GM18505 (cell line): ENCODE results near the gene SPAG8.

ENCODE experiments used
- ATAC-seq: cut with Tn5 transposase; IDR thresholded peaks from one replicate; pipeline ENCODE4 v1.9.1; 2021; ENCODE audit not compliant: unreplicated experiment
- POLR2A ChIP-seq: IDR thresholded peaks from 4 replicates; pipeline ENCODE4 v1.6.1; 2011; ENCODE audit warnings: borderline replicate concordance; ENCODE audit not compliant: insufficient read depth, insufficient read length; ENCODE audit errors: extremely low read depth

SPAG8 gene

DNA sequence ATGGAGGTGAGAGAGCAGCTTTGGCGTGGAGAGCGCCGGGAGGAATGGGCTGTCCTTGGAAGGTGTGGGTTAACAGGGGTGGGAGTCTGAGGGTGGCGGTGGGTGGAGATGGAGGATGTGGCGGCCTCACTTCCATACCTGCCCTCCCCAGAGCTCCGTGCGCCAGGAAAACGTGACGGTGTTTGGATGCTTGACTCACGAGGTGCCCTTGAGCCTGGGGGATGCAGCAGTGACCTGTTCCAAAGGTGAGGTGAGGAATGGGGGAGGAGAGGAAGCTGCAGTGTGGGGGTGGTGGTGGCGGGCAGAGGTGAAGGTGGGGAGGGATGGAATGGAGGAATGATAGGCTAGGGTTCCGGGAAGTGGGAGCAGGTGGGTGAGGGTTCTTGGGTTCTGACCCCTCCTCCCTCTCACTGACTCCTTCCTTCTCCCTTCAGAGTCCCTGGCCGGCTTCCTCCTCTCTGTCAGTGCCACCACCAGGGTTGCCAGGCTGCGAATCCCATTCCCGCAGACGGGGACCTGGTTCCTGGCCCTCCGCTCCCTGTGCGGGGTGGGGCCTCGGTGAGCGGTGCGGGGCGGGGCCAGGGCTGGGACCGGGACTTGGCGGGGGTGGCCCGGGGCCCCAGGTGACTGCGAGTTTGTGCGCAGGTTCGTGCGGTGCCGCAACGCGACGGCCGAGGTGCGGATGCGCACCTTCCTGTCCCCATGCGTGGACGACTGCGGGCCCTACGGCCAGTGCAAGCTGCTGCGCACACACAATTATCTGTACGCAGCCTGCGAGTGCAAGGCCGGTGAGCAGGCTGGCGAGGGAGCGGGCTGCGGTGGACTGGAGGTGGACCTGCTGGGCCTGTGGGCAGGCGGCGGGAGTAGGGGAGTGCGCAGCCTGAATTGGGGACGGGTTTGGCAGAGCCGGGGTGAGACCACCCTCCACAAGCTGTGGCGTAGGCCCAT, 34.0 kb upstream of the SPAG8 start:
- ATAC-seq, result no peak
- TF ChIP-seq POLR2A, result no peak

DNA sequence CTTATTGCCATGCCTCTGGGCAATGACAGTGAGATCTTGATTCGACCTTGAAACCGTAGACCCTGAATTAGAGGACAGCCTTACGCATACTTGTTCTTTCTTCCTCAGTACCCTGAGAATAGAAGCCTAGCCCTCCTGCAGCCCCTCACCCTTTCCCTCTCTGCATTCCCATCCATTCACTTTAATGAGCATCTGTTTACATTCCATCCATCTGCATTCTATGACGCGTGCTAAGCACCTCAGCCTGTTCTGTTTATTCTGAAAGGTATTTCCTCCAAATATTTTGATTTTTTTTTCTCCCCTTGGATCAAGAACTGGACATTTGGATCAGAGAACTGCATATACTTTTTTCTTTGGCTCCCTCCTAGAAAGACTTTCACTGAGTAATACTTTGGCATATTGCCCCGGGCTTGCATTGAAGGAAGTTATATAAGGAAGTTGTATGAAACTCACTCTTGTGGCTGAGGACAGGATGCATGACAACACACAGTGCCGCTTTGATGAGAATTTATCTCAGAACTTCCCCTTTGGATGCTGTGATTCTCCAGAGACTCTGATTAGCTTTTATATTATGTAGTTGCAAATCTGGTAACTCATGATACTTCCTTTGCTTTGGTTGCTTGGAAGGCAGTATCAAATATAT, 32.7 kb upstream of the SPAG8 start:
- no peak for TF ChIP-seq POLR2A
- ATAC-seq, result no peak

- no peak for ATAC-seq
- no peak for TF ChIP-seq POLR2A
These were observed 30.7 kb upstream of the SPAG8 start for GRCh38 chr9:35842795-35843194.

- TF ChIP-seq POLR2A, result no peak
- ATAC-seq, result no peak
These were observed 30.1 kb upstream of the SPAG8 start for GRCh38 chr9:35842020-35842745.

DNA sequence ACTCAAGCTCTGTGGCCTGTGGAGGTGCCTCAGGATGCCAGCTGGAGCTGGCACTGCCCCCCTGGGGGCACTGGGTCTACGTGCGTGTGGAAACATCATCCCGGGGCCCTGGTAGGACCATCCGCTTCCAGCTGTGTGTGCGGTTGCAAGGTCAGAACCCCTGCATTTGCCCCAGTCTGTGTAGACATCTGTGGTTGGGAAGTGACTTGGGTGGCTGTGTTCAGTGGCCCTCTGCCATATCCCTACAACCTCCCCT, 29.5 kb upstream of the SPAG8 start:
- ATAC-seq, result no peak
- no peak for TF ChIP-seq POLR2A

DNA sequence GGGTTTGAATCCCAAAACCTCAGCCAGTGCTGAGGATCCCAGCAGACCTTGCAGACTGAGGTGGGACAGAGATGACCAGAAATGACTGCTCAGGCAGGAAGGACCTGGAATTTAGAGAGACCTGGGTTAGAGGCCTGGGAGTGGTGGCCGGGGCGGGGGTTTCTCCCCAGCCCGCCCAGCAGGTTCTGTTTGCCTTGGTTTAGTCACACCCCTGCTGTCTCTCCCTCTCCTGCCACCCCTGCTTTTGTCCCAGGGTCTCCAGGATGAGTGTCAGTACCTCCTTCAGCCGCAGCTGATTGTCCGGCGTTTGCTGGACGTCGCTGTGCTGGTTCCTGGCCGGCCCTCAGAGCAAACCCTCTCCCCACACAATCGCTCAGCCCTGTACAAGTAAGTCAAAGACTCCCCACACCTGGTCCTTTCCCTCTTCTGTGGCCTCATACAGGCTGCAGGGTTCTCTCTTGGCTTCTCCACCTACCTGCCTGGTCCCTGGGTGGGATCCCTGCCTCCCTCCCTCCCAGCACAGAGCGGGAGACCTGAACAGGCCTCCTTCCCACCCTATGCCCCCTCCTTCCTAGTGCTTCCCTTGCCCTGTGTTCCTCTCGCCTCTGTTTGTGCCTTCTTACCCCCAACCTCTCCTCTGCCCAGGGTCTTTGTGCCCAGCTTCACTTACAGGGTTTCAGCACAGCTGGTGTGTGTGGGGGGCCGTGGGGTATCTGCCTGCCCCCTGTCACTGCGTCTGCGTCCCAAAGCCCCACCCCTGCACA, 29.0 kb upstream of the SPAG8 start:
- no peak for ATAC-seq
- no peak for TF ChIP-seq POLR2A

DNA sequence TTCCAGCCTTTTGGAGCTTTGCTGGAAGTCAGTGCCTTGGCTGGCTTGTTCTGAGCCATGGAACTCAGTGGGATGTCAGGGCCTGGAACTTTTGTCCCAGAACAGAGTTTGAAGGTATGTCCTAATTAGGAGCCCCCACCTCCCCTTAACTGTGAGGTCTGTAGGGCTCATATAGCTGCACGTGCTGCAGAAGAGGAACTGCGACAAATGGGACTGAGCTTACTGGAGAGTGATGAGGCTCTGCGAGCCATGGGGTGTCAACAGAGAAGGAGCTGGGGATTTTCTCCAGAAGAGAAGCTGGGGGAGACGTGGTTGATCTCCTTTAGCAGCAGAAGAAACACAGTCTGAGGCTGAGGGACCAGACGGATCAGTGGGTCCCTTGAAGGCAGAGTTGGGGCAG, 27.9 kb upstream of the SPAG8 start:
- ATAC-seq, result no peak
- no peak for TF ChIP-seq POLR2A

DNA sequence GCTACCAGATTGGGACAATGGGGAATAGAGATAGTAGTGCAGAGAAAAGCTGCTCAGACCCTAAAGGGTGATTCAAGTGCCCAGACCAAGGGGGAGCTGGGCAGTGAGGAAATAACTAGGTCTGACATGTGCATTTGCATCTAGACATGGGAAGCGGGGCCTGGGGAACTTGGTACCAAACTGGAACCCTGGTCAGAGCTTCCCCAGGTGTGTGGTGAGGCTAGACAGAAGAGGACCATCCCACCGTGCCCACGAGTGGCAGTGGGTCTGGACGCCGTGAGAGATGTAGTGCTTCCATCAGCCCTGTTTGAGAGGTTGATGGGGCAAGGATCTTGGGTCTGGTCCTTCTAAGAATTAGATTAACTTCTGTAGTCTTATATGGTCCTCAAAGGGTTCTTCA, 24.5 kb upstream of the SPAG8 start:
- no peak for TF ChIP-seq POLR2A
- no peak for ATAC-seq

DNA sequence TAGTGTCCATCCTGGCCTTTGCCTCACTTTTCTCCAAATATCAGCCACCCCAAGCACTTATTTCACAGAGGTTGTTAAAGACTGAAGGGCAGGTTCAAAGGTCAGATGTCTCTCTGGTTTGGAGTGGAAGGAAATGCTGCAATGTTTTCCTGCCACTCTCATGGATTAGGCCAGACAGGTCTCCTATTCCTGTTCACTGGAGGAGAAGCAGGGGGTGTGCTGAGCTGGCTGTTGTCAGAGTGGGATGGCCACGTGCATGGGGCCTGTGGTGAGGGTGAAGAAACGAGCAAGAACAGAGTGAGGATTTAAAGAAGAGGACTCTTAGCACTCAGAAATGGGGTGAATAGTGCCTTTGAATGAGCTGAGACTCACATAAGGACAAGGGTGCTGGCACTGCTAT, 23.7 kb upstream of the SPAG8 start:
- no peak for ATAC-seq
- no peak for TF ChIP-seq POLR2A

DNA sequence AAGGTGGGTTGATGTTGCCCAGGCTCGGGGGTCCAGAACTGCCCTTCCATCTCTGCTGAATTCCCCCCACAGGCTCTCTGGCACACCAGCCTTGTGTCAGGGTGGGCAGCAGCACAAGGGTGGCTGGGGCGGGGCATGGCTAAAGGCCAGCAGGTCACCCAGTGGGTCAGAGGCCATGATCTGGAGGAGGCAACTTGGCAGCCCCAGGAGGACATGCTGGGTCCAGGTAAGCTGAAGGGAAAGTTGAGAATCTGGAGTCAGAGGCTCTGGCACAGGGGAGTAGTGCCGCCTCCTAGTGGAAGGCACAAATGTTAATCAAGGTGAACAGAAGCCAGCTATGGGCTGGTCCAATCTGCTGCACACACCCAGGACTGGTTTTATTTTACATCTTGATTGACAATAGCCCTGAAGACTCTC, 23.2 kb upstream of the SPAG8 start:
- no peak for ATAC-seq

DNA sequence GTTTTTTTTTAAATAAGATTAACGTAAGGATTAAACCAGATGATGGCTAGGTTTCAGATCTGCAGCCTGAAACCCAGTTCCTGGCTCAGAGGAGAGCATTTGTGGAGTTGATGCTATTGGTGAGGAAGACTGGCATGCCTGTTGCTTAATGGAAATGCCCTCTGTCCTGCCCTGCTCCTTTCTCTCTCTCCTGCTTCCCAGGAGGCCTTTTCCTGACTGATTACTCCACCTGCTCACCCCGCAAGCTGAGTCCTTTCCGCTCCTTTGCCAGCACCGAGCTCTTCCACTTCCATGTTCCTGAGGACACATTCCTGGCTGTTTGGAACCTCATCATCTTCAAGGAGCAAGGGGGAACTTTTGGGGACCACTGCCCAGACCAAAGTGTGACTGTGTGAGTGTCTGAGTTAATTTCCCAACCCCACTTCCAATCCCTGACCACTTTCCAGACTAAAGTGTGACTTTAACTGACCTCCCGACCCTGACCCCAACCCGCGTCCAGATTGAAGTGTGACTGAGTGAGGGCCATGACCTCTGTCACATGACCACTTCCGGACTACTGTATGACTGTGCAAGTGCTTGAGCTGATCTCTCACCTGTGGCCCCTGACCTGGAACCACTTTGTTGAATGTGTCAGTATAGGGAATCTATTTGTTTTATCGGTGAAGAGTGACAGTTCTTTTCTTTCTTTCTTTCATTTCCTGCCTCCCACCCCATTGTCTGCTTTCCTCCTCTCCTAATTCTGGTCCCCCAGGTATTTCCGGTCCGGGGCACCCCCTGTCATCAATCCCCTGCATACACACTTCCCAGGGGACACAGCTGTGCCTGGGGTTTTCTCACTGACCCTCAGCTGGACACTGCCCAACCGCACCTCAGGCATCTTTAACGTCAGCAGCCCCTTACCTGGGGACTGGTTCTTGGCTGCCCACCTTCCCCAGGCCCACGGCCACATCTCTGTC, 22.5 kb upstream of the SPAG8 start:
- TF ChIP-seq POLR2A, result no peak
- ATAC-seq, result no peak

More for the DNA sequence above, 23.2 kb upstream of the SPAG8 start:
- TF ChIP-seq POLR2A, result no peak

GRCh38 chr9:35832814-35833213, 20.8 kb upstream of the SPAG8 start:
- TF ChIP-seq POLR2A, result no peak
- no peak for ATAC-seq
